HepG2 (cell line): Measurements from ENCODE around the gene PFN2.

Experiments used
- GLI4 ChIP-seq: sonication (generic); formaldehyde crosslinking; IDR thresholded peaks from 2 replicates; pipeline ENCODE4 v1.5.1; 2020; ENCODE audit warnings: missing genetic modification reagents, mild to moderate bottlenecking, moderate library complexity, borderline replicate concordance
- JUND ChIP-seq: sonication (generic); formaldehyde crosslinking; IDR thresholded peaks from 2 replicates; pipeline ENCODE4 v1.8.0; 2022; ENCODE audit warnings: mild to moderate bottlenecking, missing genetic modification reagents
- ZBTB21 ChIP-seq: sonication (generic); formaldehyde crosslinking; IDR thresholded peaks from 2 replicates; pipeline ENCODE4 v1.4.0; 2020; ENCODE audit warnings: missing genetic modification reagents

- TF ChIP-seq GLI4 (CRISPR knock-in tag) = no peak
- TF ChIP-seq ZBTB21 = no peak
- TF ChIP-seq JUND (CRISPR knock-in tag) = no peak
Measured at GRCh38 chr3:149999421-149999820, 28.7 kb upstream of the PFN2 start.
